G401 (cell line): ENCODE results near the gene RNF213. TPM values are rescaled to one million over a fixed set of nuclear protein-coding genes. Genes with fewer than 3 reads are reported as not detected.

Experiments used
- DNase-seq: peaks from one replicate; pipeline ENCODE4 v3.0.0-alpha.2; 2015; ENCODE audit warnings: low spot score
- in situ Hi-C: cut with HindIII; loops from 2 replicates; pipeline ENCODE4 v1.10.0; 2016; ENCODE audit warnings: low sequenced_read_pairs, mixed read lengths
- total RNA-seq: library from RNA; depleted of rRNA; stranded (reverse); fragments of >200 nt; shearing (Covaris generic); gene quantifications from 2 replicates; pipeline ENCODE4 v1.2.3, GENCODE V29; 2014

Gene RNF213
- total RNA-seq, 1 experiment from 2014 or later: 15.2 TPM

GRCh38 chr17:80352991-80353665 is 92.5 kb downstream of the RNF213 start:
- DNase-seq: no peak
- in situ Hi-C loops: no loop called here

DNA sequence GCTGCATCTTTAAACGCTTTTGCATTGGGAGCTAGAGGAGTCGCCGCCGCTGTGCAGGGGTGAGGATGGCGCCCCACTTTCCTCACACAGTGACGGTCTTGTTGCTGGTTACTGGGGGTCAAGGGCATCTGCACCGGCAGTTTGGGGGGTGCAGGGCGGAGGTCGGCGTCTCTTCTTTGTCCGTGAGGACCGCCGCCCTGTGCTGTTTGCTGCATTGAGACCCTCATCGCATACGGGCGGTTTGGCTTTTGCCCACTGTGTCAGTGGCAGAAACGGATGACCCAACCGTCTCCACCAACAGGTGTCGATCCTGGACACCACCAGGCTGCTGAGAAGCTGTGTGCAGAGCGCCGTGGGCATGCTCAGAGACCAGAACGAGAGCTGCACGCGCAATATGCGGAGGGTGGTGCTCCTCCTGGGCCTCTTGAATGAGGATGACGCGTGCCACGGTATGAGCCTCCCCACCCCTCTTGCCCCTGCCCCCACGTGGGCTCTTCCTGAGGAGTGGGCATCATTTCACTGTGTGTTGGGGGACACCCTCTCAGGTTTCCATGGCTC is 93.1 kb downstream of the RNF213 start:
- no peak for DNase-seq
- in situ Hi-C loops: no loop called here

- in situ Hi-C loops: no loop called here
- no peak for DNase-seq
These were observed 93.7 kb downstream of the RNF213 start for GRCh38 chr17:80354336-80354735.

GRCh38 chr17:80356231-80356856 is 95.7 kb downstream of the RNF213 start:
- no peak for DNase-seq
- in situ Hi-C loops: no loop called here

GRCh38 chr17:80358131-80358530 is 97.5 kb downstream of the RNF213 start:
- in situ Hi-C loops: no loop called here

DNA sequence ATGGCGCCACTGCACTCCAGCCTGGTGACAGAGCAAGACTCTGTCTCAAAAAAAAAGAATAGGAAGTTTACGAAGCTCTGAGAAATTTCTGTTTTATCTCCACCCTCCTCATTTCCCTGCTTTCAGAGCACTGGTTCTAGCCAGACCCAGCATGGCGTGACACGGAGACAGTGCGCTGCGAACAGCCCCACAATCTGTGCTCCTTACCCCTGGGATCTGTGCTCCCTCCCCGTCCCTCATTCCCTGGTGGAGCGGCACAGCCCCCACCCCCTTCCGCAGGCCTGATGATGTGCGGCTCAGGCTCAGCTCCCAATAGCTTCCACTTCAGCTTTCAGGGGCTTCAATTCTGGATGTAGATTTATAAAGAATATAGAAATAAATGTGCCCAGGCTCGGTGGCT is 98.2 kb downstream of the RNF213 start:
- in situ Hi-C loops: no loop called here
- no peak for DNase-seq

More at GRCh38 chr17:80358131-80358530, 97.5 kb downstream of the RNF213 start:
- DNase-seq: no peak

GRCh38 chr17:80359422-80360110 is 98.9 kb downstream of the RNF213 start:
- in situ Hi-C loops: no loop called here
- DNase-seq: no peak

GRCh38 chr17:80360396-80360795 is 99.7 kb downstream of the RNF213 start:
- no peak for DNase-seq
- in situ Hi-C loops: no loop called here

GRCh38 chr17:80361495-80362220 is 101.0 kb downstream of the RNF213 start:
- in situ Hi-C loops: no loop called here
- no peak for DNase-seq

DNA sequence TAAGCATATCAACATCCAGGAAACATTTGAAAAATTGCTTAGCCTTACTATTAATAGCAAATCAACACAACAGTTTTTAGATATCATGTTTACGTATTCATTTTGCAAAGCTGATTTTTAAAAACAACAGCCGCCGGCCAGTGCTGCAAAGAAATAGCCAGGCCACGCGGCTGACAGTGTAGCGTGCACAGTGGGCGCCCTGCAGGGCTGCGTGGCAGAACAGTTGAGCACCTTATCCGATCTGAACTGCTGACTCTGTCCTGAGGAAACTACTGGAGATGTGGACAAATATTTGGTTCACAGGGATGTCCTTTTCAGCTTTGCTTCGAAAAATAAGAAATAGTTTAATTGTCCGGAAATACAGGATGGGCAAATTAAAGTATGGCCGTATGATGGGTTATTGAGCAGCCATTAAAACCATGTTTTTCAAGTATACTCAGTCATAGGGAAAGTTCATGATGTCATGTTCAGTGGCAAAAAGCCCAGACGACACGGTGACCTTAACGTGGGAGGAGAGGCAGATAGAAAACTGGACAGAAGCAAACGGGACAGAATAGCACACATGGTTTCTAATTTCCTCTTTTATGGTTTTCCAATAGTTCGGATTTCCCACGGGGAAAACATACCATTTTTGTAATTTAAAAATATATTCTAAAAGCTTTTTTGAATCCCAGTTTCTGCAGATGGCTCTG is 101.9 kb downstream of the RNF213 start:
- in situ Hi-C loops: no loop called here
- DNase-seq: no peak

DNA sequence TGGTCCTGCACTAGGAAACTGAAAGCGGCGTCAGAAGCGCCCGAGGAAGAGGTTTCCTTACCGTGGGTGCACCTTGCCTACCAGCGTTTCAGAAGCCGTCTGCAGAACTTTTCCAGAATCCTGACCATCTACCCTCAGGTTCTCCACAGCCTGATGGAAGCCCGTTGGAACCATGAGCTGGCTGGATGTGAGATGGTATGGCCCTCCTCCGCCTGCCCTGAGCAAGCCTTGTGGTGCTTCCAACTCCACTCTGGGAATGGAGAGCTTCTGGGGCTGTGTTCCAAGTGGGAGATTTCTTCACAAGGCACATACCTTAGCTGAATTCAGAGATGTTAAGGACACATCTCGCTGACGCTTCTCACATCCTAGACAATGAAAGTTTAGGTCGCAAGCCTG is 102.5 kb downstream of the RNF213 start:
- in situ Hi-C loops: no loop called here
- DNase-seq: peak; percentile 3

- in situ Hi-C loops: no loop called here
- no peak for DNase-seq
These were observed 103.0 kb downstream of the RNF213 start for GRCh38 chr17:80363518-80364090.

- in situ Hi-C loops: no loop called here
- DNase-seq: peak; percentile 32
These were observed 103.5 kb downstream of the RNF213 start for GRCh38 chr17:80364091-80364691.

GRCh38 chr17:80365001-80365965 is 104.6 kb downstream of the RNF213 start:
- in situ Hi-C loops: no loop called here
- DNase-seq: no peak

DNA sequence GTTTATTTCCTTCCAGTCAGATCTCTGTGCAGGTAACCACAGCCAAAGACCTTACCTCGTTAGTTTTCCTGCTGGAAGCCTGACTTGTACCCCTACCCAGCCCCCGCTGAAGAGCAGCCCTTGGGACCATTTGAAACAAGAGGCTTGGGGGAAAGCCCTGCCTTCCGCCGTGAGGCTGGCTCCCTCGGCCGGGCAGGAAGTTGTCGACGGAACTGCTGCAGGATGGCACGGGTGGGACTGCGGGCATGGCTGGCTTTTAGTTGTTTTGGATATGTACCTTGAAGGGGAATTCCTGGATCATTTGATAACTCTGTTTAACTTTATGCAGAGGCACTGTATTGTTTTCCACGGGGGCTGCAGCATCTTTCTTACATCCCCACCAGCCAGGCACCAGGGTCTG is 105.3 kb downstream of the RNF213 start:
- DNase-seq: no peak
- in situ Hi-C loops: no loop called here

GRCh38 chr17:80367503-80367902 is 106.9 kb downstream of the RNF213 start:
- in situ Hi-C loops: no loop called here
- DNase-seq: no peak

DNA sequence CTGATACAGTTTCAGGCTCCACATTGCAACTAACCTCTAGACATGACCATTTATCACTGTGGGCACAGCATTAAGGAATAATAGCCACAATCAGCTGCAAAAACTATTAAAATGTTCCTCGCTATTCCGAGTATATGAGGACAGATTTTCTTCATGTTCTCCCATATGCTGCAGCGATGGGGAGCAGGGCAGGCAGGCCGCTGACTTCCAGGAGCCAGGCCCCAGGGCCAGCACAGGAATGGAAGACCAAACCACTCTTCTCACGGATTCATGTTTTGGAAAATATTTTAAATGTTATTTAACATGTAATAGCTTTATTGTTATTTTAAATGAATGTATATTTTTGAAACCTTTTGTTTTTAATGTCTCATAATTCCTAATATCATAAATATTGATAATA is 110.5 kb downstream of the RNF213 start:
- in situ Hi-C loops: no loop called here

More for the DNA sequence above, 110.5 kb downstream of the RNF213 start:
- no peak for DNase-seq
